Trophoblast cell (in vitro differentiated cells and primary cell): Measurements from ENCODE around the gene DOCK10.

Experiments used
- DNase-seq, 2 donors: peaks; one replicate each; pipeline ENCODE4 v3.0.0-alpha.2; 2016
- H2AFZ ChIP-seq: 2 replicates; pipeline ENCODE4 v1.6.1; 2013; ENCODE audit warnings: low read length, moderate library complexity, mild to moderate bottlenecking; ENCODE audit not compliant: insufficient read depth, poor library complexity
- H2AK5ac ChIP-seq: 2 replicates; pipeline ENCODE4 v1.6.1; 2013; ENCODE audit warnings: mild to moderate bottlenecking, low read length
- H2BK120ac ChIP-seq: 2 replicates; pipeline ENCODE4 v1.6.1; 2013; ENCODE audit warnings: low read length, mild to moderate bottlenecking, moderate library complexity; ENCODE audit not compliant: insufficient read depth, poor library complexity
- H2BK12ac ChIP-seq: 2 replicates; pipeline ENCODE4 v1.6.1; 2013; ENCODE audit warnings: mild to moderate bottlenecking, low read length, moderate library complexity
- H2BK5ac ChIP-seq: 2 replicates; pipeline ENCODE4 v1.6.1; 2013; ENCODE audit warnings: low read length, low read depth, moderate library complexity, mild to moderate bottlenecking; ENCODE audit not compliant: poor library complexity
- H3K14ac ChIP-seq: 2 replicates; pipeline ENCODE4 v1.6.1; 2013; ENCODE audit warnings: mild to moderate bottlenecking, low read length
- H3K18ac ChIP-seq: 2 replicates; pipeline ENCODE4 v1.6.1; 2013; ENCODE audit warnings: mild to moderate bottlenecking, low read length
- H3K23ac ChIP-seq: 2 replicates; pipeline ENCODE4 v1.6.1; 2013; ENCODE audit warnings: low read length
- H3K27ac ChIP-seq: 2 replicates; pipeline ENCODE4 v1.5.1; 2013; ENCODE audit warnings: low read depth, mild to moderate bottlenecking, inconsistent platforms, low read length, moderate library complexity
- H3K27me3 ChIP-seq: 2 replicates; pipeline ENCODE4 v1.6.1; 2013; ENCODE audit warnings: inconsistent platforms, mild to moderate bottlenecking, low read length, moderate library complexity; ENCODE audit not compliant: insufficient read depth
- H3K36me3 ChIP-seq, 2 experiments: 1 replicate in 1 of 2; 2 replicates in 1 of 2; pipeline ENCODE4 v1.6.1; 2013; ENCODE audit warnings: low read length in 2 of 2, mild to moderate bottlenecking in 2 of 2, moderate library complexity in 1 of 2; ENCODE audit not compliant: insufficient read depth in 2 of 2, control insufficient read depth in 1 of 2
- H3K4ac ChIP-seq: 2 replicates; pipeline ENCODE4 v1.6.1; 2013; ENCODE audit warnings: low read depth, mild to moderate bottlenecking, low read length, moderate library complexity
- H3K4me1 ChIP-seq, 2 experiments: 1 replicate in 1 of 2; 2 replicates in 1 of 2; pipeline ENCODE4 v1.6.1; 2013; ENCODE audit warnings: low read length in 2 of 2, mild to moderate bottlenecking in 2 of 2, moderate library complexity in 1 of 2; ENCODE audit not compliant: insufficient read depth in 2 of 2, control insufficient read depth in 1 of 2
- H3K4me2 ChIP-seq: 2 replicates; pipeline ENCODE4 v1.6.1; 2013; ENCODE audit warnings: inconsistent platforms, mild to moderate bottlenecking, low read length, moderate library complexity
- H3K4me3 ChIP-seq: 2 replicates; pipeline ENCODE4 v1.5.1; 2013; ENCODE audit warnings: mild to moderate bottlenecking, low read depth, low read length, inconsistent platforms
- H3K79me1 ChIP-seq: one replicate; pipeline ENCODE4 v1.6.1; 2013; ENCODE audit warnings: low read length
- H3K79me2 ChIP-seq: 2 replicates; pipeline ENCODE4 v1.6.1; 2013; ENCODE audit warnings: low read length, mild to moderate bottlenecking; ENCODE audit not compliant: control insufficient read depth, insufficient read depth, poor library complexity
- H3K9ac ChIP-seq: 2 replicates; pipeline ENCODE4 v1.6.1; 2013; ENCODE audit warnings: mild to moderate bottlenecking, low read length
- H3K9me3 ChIP-seq: 2 replicates; pipeline ENCODE4 v1.6.1; 2013; ENCODE audit warnings: low read depth, mild to moderate bottlenecking, control low read depth, inconsistent platforms, low read length; ENCODE audit not compliant: insufficient read depth
- H4K12ac ChIP-seq: 2 replicates; pipeline ENCODE4 v1.6.1; 2013; ENCODE audit warnings: low read depth, mild to moderate bottlenecking, low read length, moderate library complexity
- H4K8ac ChIP-seq: 2 replicates; pipeline ENCODE4 v1.6.1; 2013; ENCODE audit warnings: low read depth, mild to moderate bottlenecking, low read length, moderate library complexity
- H4K91ac ChIP-seq: one replicate; pipeline ENCODE4 v1.6.1; 2013; ENCODE audit warnings: low read depth, mild to moderate bottlenecking, low read length, moderate library complexity
- WGBS: extraction: QIAGEN DNeasy Blood & Tissue Kit; methylation state at CpG from one replicate; pipeline ENCODE4 v1.1.7; 2013; ENCODE audit warnings: missing lambda C conversion rate; ENCODE audit not compliant: insufficient read length, insufficient coverage; ENCODE audit errors: extremely low coverage; 5-methylcytosine and 5-hydroxymethylcytosine counted together

The DOCK10 gene

DNA sequence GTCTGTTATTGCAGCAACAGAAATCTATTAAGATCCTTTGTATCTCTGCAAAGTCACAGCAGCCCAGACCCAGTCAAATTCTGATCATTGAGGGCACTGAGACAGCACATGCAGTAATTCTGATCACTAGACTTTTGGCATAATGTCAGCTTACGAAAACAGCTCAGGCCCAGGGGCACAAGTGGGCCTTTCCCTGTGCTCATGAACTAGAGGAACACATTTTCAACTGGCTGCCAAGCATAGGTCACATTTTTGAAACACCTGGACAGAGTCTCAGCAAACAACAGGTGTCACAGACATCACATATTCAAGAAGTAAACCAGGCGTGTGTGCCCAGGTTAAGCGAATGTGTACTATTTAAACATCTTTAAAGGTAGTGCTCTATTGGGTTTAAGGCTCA lies 13.7 kb downstream of the DOCK10 start:
- Histone ChIP-seq H2AFZ (no peak overlapping the region), H3K9ac (no peak overlapping the region), H3K27ac (no peak overlapping the region), H3K4me1 (peaks cover 0 to 2% of the 10 kb centered on the region in 2 experiments), H4K8ac (no peak overlapping the region), H2BK12ac (no peak overlapping the region), H4K12ac (no peak overlapping the region), H3K4me3 (no peak overlapping the region), H3K36me3 (no peaks in the 10 kb centered on the region), H3K18ac (no peak overlapping the region), H3K4me2 (no peak overlapping the region), H2BK120ac (no peak overlapping the region), H3K4ac (no peak overlapping the region), H3K9me3 (peaks cover 3% of the 10 kb centered on the region), H3K23ac (no peak overlapping the region), H3K79me2 (no peaks in the 10 kb centered on the region), H3K79me1 (no peaks in the 10 kb centered on the region), H3K14ac (no peak overlapping the region), H2BK5ac (no peak overlapping the region), H3K27me3 (no peaks in the 10 kb centered on the region), H4K91ac (no peak overlapping the region), H2AK5ac (no peak overlapping the region)
- no CpG with 5 or more reads among the region's 3 CpGs for WGBS
- peak; percentile 27 to 56 for DNase-seq

DNA sequence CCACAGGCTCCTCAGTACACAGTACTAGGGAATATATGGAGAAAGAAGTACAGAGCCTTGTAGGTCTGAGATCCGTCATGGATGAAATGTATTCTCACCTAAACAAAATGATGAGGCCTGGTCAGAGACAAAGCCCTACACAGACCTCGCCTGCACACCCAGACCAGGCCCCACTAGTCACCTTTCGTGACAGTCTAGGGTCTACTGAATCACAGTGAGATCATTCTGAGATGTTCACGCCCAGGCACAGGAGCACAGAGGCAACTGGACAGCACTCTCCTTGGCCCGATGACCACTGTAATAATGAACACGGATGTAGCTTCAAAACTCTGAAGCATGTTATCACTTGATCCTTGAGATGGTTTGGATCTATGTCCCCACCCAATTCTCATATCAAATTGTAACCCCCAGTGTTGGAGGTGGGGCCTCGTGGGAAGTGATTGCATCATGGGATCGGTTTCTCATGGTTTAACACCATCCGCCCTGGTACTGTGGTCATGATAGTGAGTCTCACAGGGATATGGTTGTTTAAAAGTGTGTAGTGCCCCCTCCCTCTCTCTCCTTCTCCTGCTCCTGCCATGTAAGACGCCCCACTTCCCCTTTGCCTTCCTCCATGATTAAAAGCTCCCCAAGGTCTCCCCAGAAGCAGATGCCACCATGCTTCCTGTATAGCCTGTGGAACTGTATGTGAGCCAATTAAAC lies 15.1 kb downstream of the DOCK10 start:
- Histone ChIP-seq H3K14ac (no peak overlapping the region), H4K8ac (no peak overlapping the region), H2BK12ac (no peak overlapping the region), H3K79me1 (no peaks in the 10 kb centered on the region), H3K27ac (no peak overlapping the region), H3K9ac (no peak overlapping the region), H3K4me1 (peaks cover 0 to 2% of the 10 kb centered on the region in 2 experiments), H2AK5ac (no peak overlapping the region), H3K79me2 (no peaks in the 10 kb centered on the region), H3K9me3 (peaks cover 3% of the 10 kb centered on the region), H2BK120ac (no peak overlapping the region), H3K4me3 (no peak overlapping the region), H3K4ac (no peak overlapping the region), H4K12ac (no peak overlapping the region), H2AFZ (no peak overlapping the region), H4K91ac (no peak overlapping the region), H3K36me3 (no peaks in the 10 kb centered on the region), H3K27me3 (no peaks in the 10 kb centered on the region), H3K23ac (no peak overlapping the region), H3K18ac (no peak overlapping the region), H3K4me2 (no peak overlapping the region), H2BK5ac (no peak overlapping the region)
- no peak for DNase-seq
- WGBS, result no CpG with 5 or more reads among the region's 10 CpGs

DNA sequence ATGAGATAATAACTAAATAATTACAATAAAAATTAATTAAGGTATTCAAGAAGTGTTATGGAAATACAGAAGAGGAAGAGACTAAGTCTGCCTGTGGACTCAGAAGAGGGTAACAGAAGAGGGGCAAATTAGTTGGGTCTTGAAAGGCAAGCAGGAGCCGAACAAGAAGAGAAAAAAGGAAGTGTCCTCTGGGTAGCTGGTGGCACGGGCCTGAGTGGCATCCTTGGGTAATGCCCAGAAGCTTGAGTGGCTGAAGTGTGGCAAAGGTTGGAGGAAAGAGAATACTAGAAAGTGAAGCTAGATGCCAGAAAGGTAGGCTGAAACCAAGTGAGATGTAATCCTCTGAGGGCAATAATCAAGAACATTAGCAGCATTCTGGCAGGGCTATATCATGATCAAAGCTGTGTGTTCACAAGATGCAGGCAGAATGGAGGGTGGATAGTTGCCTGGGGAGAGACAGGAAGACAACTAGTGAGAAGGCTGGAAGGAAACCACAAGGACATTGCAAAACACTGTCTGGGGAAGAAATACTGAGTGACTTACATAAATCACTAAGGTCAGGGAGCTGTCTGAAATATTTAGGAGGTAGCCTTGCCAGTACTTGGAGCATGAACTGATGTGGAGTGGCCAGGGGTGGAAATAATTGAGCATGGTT lies 16.2 kb downstream of the DOCK10 start:
- Histone ChIP-seq H2AFZ (no peak overlapping the region), H3K14ac (no peak overlapping the region), H4K12ac (no peak overlapping the region), H3K4me1 (no peaks in the 10 kb centered on the region), H3K27me3 (no peaks in the 10 kb centered on the region), H3K9me3 (peaks cover 3% of the 10 kb centered on the region), H2BK5ac (no peak overlapping the region), H3K79me1 (no peaks in the 10 kb centered on the region), H3K4ac (no peak overlapping the region), H3K4me3 (no peak overlapping the region), H3K23ac (no peak overlapping the region), H4K8ac (no peak overlapping the region), H3K36me3 (no peaks in the 10 kb centered on the region), H3K27ac (no peak overlapping the region), H3K18ac (no peak overlapping the region), H4K91ac (no peak overlapping the region), H2BK120ac (no peak overlapping the region), H3K79me2 (no peaks in the 10 kb centered on the region), H3K9ac (no peak overlapping the region), H2AK5ac (no peak overlapping the region), H2BK12ac (no peak overlapping the region), H3K4me2 (no peak overlapping the region)
- peak in 1 of 2 donors; percentile 18 for DNase-seq
- WGBS, result no CpG with 5 or more reads among the region's 2 CpGs

DNA sequence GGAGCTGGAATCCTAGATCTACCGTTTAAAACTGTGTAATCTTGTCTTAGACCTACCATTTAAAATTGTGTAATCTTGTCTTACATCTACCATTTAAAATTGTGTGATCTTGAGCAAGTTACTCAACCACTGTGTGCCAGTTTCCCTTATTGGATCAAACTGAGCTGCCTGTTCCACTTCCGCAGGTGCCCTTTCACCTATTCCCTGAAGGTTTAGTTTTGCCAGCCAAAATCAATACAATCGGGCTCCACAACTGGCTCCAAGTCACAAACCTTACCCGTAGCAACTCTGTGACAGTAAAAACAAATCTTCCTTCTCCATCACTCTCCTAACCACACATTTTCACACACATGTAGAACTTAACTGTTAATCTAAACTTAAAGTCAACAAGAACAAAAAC lies 20.1 kb downstream of the DOCK10 start:
- no peak overlapping the region for H3K23ac ChIP-seq
- H4K8ac ChIP-seq, result no peak overlapping the region
- no peak overlapping the region for H2BK5ac ChIP-seq
- H3K79me1 ChIP-seq, result no peaks in the 10 kb centered on the region
- H3K4me2 ChIP-seq, result no peak overlapping the region
- peaks cover 2% of the 10 kb centered on the region for H3K9me3 ChIP-seq
- H2BK12ac ChIP-seq, result no peak overlapping the region
- no peaks in the 10 kb centered on the region for H3K27me3 ChIP-seq
- H3K18ac ChIP-seq, result no peak overlapping the region
- no peak overlapping the region for H2AFZ ChIP-seq
- WGBS, result no CpG with 5 or more reads among the region's 4 CpGs
- H3K4me1 ChIP-seq, result no peaks in the 10 kb centered on the region
- no peak overlapping the region for H3K4ac ChIP-seq
- no peak overlapping the region for H3K27ac ChIP-seq
- H4K91ac ChIP-seq, result no peak overlapping the region
- H2BK120ac ChIP-seq, result no peak overlapping the region
- no peaks in the 10 kb centered on the region for H3K36me3 ChIP-seq
- DNase-seq, result no peak
- H3K14ac ChIP-seq, result no peak overlapping the region
- no peak overlapping the region for H2AK5ac ChIP-seq
- H3K4me3 ChIP-seq, result no peak overlapping the region
- no peak overlapping the region for H3K9ac ChIP-seq
- H4K12ac ChIP-seq, result no peak overlapping the region
- no peaks in the 10 kb centered on the region for H3K79me2 ChIP-seq
